ENCODE data around the gene DENND1A. TPM values are rescaled to one million over a fixed set of nuclear protein-coding genes. Genes with fewer than 3 reads are reported as not detected.

DENND1A gene
- total and polyA plus RNA-seq, 2 of the 13 experiments (the other 11 are each of a cell fraction or from before 2014, with no cell fraction given) = 14.8 to 30.1 TPM

DNA sequence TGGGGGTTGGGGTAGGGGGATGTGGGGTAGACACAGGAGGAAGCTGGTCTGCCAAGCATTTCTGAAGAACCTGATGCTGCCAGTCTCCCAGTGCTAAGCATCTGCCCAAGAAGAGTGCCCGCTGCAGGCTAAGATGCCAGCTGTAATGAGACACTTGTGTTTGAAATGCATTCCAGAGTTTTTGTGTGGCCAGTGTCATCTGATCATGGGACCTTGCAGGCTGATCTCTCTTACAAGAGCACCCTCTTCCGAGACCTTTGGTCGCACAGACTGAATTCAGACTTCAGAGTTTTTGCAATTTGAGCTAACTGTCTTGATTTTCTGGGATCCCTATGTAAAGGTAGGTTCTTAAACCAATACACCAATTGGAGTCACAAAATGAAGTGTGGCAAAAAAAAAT, 58.1 kb downstream of the DENND1A start (continued):
- TF ChIP-seq ZNF337 (CRISPR knock-in tag; IDR thresholded peaks at IDR 0.05; ENCODE audit: borderline replicate concordance, low read depth) (no peak), ZNF766 (CRISPR knock-in tag; IDR thresholded peaks at IDR 0.05; ENCODE audit: borderline replicate concordance) (no peak), GATAD2A (CRISPR knock-in tag; IDR thresholded peaks at IDR 0.05) (no peak)

DNA sequence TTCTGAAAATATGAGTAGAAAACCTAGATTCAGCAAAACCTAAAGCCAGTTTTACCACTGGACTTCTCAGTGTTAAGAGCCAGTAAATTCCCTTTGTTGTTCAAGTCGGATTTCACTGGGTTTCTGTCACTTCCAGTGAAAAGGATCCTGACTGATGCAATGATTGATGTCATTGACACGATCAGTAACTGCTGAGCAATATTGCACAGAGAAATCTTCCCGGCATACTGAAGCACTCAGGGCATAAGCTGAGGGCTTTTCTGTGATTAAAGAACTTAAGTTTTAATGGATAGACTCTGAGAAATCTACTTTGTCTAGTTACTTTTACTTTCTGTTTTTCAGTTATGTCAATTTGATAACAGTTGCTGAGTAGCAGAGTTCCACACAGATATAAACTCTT, 61.9 kb downstream of the DENND1A start:
- CTCF ChIA-PET (ENCODE audit: low intra/inter-chr PET ratio, low total read pairs) = no interaction called here
- peaks cover 7% of the 10 kb centered on the region for H3K79me2 ChIP-seq (ENCODE audit: insufficient read depth, low read length)
- no peaks in the 10 kb centered on the region for H3K9me3 ChIP-seq (ENCODE audit: low read length)
- ATAC-seq = no peak
- POLR2A ChIA-PET = no interaction called here
- H2AFZ ChIP-seq (ENCODE audit: low read length) = no peak overlapping the region
- no peak overlapping the region for H3K9ac ChIP-seq (ENCODE audit: insufficient read depth, low read depth, low read length)
- peaks cover 34% of the 10 kb centered on the region for H3K4me1 ChIP-seq (ENCODE audit: insufficient read depth, low read length)
- peaks cover 8% of the 10 kb centered on the region for H4K20me1 ChIP-seq (ENCODE audit: insufficient read depth, low read length)
- no peak overlapping the region for H3K4me2 ChIP-seq (ENCODE audit: low read depth, low read length)
- in situ Hi-C loops (cut with HindIII; ENCODE audit: extremely low pct_ligation_motif_present, low pct_unique_long_range_greater_than_20kb) (no loop called here), intact Hi-C loops (cut with micrococcal nuclease; ENCODE audit: unreplicated experiment) (no loop called here)
- H3K27ac ChIP-seq (ENCODE audit: extremely low read length, insufficient read depth, low read length) = no peak overlapping the region
- 90% methylated on average over 3 of the region's 3 CpGs for WGBS (ENCODE audit: low lambda C conversion rate)
- DNase-seq (ENCODE audit: low spot score) = no peak
- peaks cover 0 to 1% of the 10 kb centered on the region in 2 experiments; a peak in 1 of 5 replicates for H3K36me3 ChIP-seq (replicated peaks in 1 of 2; ENCODE audit: control insufficient read depth in 1 of 2, insufficient read depth in 2 of 2, low read length in 2 of 2)
- no peaks in the 10 kb centered on the region for H3K27me3 ChIP-seq (ENCODE audit: control insufficient read depth in 1 of 2, insufficient read depth in 2 of 2, low read length in 2 of 2)
- no peak for FAIRE-seq
- H3K4me3 ChIP-seq (replicated peaks in 1 of 3; ENCODE audit: insufficient read depth in 1 of 3, low read depth in 2 of 3, low read length in 3 of 3) = no peak overlapping the region
- TF ChIP-seq, protein P1, sequence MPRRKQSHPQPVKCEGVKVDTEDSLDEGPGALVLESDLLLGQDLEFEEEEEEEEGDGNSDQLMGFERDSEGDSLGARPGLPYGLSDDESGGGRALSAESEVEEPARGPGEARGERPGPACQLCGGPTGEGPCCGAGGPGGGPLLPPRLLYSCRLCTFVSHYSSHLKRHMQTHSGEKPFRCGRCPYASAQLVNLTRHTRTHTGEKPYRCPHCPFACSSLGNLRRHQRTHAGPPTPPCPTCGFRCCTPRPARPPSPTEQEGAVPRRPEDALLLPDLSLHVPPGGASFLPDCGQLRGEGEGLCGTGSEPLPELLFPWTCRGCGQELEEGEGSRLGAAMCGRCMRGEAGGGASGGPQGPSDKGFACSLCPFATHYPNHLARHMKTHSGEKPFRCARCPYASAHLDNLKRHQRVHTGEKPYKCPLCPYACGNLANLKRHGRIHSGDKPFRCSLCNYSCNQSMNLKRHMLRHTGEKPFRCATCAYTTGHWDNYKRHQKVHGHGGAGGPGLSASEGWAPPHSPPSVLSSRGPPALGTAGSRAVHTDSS (CRISPR knock-in tag; conservative IDR thresholded peaks at IDR 0.05) = no peak
- TF ChIP-seq ZEB1 (IDR thresholded peaks at IDR 0.05; ENCODE audit: insufficient replicate concordance, low read depth) = no peak
- TF ChIP-seq, protein P2, sequence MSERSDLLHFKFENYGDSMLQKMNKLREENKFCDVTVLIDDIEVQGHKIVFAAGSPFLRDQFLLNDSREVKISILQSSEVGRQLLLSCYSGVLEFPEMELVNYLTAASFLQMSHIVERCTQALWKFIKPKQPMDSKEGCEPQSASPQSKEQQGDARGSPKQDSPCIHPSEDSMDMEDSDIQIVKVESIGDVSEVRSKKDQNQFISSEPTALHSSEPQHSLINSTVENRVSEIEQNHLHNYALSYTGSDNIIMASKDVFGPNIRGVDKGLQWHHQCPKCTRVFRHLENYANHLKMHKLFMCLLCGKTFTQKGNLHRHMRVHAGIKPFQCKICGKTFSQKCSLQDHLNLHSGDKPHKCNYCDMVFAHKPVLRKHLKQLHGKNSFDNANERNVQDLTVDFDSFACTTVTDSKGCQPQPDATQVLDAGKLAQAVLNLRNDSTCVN (CRISPR knock-in tag; IDR thresholded peaks at IDR 0.05; ENCODE audit: borderline replicate concordance) = no peak
- TF ChIP-seq, protein P3, sequence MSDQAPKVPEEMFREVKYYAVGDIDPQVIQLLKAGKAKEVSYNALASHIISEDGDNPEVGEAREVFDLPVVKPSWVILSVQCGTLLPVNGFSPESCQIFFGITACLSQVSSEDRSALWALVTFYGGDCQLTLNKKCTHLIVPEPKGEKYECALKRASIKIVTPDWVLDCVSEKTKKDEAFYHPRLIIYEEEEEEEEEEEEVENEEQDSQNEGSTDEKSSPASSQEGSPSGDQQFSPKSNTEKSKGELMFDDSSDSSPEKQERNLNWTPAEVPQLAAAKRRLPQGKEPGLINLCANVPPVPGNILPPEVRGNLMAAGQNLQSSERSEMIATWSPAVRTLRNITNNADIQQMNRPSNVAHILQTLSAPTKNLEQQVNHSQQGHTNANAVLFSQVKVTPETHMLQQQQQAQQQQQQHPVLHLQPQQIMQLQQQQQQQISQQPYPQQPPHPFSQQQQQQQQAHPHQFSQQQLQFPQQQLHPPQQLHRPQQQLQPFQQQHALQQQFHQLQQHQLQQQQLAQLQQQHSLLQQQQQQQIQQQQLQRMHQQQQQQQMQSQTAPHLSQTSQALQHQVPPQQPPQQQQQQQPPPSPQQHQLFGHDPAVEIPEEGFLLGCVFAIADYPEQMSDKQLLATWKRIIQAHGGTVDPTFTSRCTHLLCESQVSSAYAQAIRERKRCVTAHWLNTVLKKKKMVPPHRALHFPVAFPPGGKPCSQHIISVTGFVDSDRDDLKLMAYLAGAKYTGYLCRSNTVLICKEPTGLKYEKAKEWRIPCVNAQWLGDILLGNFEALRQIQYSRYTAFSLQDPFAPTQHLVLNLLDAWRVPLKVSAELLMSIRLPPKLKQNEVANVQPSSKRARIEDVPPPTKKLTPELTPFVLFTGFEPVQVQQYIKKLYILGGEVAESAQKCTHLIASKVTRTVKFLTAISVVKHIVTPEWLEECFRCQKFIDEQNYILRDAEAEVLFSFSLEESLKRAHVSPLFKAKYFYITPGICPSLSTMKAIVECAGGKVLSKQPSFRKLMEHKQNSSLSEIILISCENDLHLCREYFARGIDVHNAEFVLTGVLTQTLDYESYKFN (CRISPR knock-in tag; conservative IDR thresholded peaks at IDR 0.05) = no peak
- TF ChIP-seq, protein P4, sequence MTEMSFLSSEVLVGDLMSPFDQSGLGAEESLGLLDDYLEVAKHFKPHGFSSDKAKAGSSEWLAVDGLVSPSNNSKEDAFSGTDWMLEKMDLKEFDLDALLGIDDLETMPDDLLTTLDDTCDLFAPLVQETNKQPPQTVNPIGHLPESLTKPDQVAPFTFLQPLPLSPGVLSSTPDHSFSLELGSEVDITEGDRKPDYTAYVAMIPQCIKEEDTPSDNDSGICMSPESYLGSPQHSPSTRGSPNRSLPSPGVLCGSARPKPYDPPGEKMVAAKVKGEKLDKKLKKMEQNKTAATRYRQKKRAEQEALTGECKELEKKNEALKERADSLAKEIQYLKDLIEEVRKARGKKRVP (CRISPR knock-in tag; IDR thresholded peaks at IDR 0.05) = peak in 1 of 2 experiments; percentile 66; a peak in 2 of 4 replicates
- no peak for TF ChIP-seq ZNF430 (CRISPR knock-in tag; IDR thresholded peaks at IDR 0.05)
- TF ChIP-seq ZNF776 (CRISPR knock-in tag; IDR thresholded peaks at IDR 0.05) = no peak
- no peak for TF ChIP-seq ZNF367 (CRISPR knock-in tag; IDR thresholded peaks at IDR 0.05; ENCODE audit: borderline replicate concordance)
- BruUV-seq (replicated peaks) = no TSS peak
